Middle frontal gyrus (tissue), 1 donor: Measurements from ENCODE around the gene MARCKS.
"Not testable (repeated sequence)": the region's sequence is repeated elsewhere in the genome, so short reads cannot be mapped to it uniquely, and the experiment has no call there.

Experiments
- DNase-seq: peaks from one replicate; pipeline ENCODE4 v3.0.0-alpha.2; 2015; ENCODE audit warnings: low spot score; ENCODE audit errors: extremely low spot score

MARCKS gene

GRCh38 chr6:113882336-113883022 is 25.3 kb downstream of the MARCKS start:
- no peak for DNase-seq

- DNase-seq = no peak
Measured at GRCh38 chr6:113884011-113884410, 26.9 kb downstream of the MARCKS start.

GRCh38 chr6:113886512-113886911 is 29.4 kb downstream of the MARCKS start:
- no peak for DNase-seq

GRCh38 chr6:113888493-113888892 is 31.3 kb downstream of the MARCKS start:
- no peak for DNase-seq

GRCh38 chr6:113888956-113889630 is 31.9 kb downstream of the MARCKS start:
- DNase-seq = no peak

GRCh38 chr6:113893451-113893850 is 36.3 kb downstream of the MARCKS start:
- DNase-seq = no peak

GRCh38 chr6:113893866-113894265 is 36.7 kb downstream of the MARCKS start:
- no peak for DNase-seq

- DNase-seq = no peak
Measured at GRCh38 chr6:113894712-113895674, 37.8 kb downstream of the MARCKS start.

- DNase-seq = no peak
Measured at GRCh38 chr6:113901482-113901881, 44.3 kb downstream of the MARCKS start.

GRCh38 chr6:113903666-113904330 is 46.7 kb downstream of the MARCKS start:
- DNase-seq = no peak

GRCh38 chr6:113907102-113907815 is 50.1 kb downstream of the MARCKS start:
- no peak for DNase-seq

GRCh38 chr6:113908801-113909200 is 51.7 kb downstream of the MARCKS start:
- no peak for DNase-seq

- peak; percentile 53 for DNase-seq
Measured at GRCh38 chr6:113909224-113909856, 52.2 kb downstream of the MARCKS start.

- not testable (repeated sequence) for DNase-seq
Measured at GRCh38 chr6:113910285-113910684, 53.1 kb downstream of the MARCKS start.
